Right kidney (tissue), 1 donor: ENCODE results near the gene PRDM13.
"Not testable (repeated sequence)": the region's sequence is repeated elsewhere in the genome, so short reads cannot be mapped to it uniquely, and the experiment has no call there.

Experiments used
- DNase-seq: peaks from one replicate; pipeline ENCODE4 v3.0.0-alpha.2; 2016

PRDM13 gene

DNA sequence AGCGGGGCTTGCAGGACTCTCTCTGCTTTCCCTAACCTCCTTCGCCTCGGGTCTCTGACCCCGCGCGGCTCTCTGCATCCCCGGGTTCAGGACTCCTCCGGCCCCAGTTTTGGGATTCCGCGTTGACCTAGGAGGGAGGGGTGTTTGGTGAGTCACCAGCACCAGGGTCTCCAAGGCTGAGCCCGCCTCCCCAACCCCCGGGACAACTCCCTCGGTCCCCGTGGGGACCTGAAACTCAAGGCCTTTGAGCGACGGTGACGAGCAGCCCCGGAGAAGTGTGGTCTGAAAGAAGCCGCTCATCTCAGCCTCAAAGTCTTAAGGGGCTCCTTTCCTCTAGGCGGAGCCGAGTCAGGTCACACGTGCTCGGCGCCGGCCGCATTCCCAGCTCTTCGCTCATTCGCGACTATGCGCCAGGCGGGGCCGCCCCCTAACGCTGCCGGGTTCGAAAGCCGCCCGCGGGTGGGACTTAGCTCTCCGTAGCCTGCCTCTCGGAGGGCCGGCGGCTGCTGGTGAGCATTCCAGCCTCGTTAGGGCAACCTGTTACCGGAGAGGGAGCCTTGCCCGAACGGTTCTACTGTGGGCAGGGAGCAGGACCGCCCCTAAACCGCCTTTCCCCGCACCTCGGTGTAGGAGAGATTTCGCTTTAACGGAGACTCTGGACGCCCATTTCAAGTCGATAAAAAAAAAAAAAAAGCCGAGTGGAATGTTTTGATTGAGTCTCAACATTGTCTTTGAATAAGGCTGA, 3.0 kb upstream of the PRDM13 start:
- peak; percentile 73 for DNase-seq

DNA sequence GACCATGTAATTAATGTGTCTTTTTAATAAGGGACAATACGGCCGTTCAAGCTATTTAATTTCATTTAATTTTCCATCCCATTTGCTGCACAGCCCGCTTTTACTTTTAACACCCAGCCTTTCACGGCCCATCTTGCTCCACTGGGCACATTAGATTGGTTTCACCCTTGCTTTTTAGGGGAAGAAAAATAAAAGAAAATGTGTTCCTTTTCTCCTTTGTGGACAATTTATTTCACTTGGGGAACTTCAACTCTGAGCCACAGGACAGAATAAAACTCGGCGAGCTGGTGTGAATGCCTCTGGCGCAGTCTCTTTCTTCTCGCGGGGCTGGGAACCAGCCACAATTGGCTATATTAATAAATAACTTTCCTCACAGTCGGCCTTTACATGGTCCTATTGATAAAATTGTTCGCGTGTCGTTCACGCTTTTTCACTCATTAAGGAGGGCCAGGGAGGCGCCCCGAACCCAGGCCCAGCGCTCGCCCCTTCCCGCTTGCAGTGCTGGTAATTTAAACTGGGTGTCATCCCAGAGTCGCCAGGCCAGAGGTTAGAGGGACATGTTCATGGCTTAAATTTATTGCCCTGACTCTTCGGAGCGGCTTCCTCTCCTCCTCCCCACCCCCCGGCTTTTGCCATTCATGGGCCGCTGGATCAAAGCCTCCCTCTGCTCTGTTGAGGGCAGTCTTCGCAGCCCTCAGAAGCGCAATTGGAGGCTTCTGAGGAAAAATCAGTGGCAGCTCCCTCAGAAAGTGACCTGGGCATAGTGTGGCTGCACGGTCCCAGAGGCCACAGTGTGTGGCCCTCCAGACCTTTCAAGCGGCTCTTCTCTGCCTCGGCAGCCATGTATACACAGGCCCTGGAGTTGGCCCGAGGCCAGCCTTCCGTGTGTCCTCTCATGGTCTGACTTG, 2.2 kb upstream of the PRDM13 start:
- DNase-seq = no peak

DNA sequence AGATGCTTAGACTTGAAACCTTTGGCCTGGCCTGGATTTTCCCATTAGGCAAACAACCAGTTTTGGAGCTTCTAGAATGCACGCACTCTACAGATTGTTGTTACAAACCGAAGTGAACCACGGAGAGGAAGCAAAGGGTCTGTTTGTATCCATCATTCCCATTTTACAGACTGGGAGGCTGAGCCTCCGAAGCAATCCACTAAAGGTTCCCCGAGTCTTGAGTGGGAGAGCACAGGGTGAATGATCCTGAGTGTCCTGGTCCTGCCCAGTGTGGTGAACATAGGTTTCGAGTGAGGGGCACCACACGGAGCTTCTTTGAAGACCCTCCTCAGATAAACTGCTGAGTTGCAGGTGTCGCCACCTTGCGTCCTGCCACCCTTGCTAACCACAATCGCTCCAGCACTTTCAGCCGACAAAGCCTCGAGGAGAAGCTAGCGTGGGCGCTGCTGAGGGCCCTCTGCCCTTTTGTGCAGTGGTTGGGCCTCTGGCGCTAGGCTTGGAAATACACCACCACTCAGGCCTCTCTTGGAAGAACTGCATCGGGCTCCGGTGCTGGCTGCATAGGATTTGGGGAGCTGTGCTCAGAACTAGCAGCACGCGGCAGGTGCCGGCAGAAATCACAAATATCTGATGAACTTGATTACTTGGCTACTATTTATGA, 1.4 kb upstream of the PRDM13 start:
- DNase-seq = no peak

DNA sequence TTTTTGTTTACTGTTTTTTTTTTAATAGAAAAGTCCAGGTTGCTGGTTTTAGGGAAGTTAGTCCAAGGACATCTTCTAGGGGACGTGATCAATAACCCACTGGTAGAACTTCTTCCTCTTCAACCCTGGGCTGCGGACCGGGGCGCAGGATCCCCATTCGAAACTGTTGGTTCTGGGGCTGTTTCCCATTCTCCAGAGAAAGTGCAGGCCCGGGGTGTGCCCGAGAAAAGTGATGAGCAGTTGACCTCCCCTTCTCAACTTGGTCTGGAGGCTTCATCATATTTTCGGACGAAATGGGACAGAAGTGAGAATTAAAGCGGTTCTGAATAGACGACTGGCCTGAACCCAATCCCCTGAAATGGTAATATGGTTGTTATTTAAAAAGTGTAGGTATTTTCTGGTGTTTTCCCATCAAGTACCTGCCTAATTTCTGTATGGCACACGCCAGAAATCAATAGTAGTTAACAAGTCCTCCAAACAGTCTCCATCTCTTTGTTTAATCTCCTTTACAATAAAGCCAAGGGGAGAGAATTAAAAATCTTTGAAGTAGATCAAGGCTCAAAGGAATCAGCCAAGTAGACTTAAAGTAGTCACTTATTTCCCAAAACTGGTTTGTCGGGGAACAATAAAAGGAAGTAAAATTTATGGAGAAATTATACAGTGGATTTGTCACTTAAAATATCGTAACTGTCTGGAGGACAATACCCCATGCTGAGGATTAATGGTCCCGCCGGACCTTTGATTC, 550 bp upstream of the PRDM13 start:
- no peak for DNase-seq

DNA sequence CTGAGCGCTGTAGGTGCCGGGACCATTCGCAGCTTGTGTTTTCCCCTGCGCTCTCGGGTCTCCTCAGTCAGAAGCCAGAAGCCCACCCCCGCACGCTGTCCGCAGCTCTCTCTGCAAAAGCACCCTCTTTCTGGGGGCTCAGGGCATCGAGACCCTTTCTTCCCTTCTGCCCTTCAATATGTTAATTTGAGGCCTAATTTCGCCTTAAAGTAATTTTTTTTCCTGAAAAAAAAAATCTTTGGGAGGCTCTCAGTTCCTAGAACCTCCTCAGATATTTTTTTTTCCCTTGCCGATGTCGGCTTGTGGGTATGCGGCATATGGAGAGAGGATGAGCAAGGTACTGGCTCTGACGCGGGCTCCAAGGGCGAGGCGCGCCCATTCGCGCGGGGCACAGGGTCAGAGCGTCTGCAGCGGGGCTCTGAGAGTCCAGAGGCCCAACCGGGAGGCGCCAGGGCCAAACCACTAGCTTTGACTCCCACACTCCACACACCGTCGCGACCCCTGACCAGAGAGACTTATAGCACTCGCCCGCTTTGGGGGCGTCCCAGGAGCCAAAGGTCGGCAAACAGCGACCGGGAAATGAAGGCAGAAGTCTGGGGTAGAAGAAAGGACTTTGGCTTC, 893 bp downstream of the PRDM13 start:
- DNase-seq = no peak

DNA sequence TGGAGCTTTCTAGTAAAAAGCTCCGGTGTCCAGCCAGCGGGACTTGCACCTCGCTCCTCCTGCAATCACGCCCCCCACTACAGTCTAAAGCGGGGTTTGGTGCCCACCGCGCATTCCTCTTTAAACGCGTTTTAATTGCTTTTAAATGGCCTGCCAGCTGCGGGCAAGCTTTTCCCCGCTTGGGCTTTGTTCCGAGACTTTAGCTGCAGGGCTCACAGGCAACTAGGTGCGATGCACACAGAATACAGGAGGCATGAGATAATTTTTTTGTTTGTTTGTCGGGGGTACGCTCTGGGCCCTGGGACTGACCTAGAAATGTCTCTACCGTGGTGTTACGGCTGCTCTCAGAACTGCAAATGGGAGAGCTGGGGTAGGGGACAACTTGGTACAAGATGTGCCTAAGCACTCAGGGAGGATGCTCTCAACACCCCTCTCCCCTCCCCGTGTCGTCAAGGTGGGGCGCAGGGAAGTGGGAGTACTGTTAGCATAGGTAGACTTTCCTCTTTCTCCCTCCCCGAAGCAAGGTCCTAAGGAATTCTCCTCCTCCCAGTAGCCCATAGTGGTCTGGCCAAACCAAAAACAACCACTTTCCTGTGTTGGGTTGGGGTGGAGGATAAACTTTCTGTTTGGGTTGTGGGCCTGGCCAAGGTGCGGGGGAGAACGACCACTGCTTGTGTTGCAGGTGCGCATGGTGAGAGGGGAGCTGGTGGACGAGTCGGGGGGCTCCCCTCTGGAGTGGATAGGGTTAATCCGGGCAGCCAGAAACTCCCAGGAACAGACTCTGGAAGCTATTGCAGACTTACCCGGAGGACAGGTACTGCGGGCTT, 1.6 kb downstream of the PRDM13 start:
- no peak for DNase-seq

DNA sequence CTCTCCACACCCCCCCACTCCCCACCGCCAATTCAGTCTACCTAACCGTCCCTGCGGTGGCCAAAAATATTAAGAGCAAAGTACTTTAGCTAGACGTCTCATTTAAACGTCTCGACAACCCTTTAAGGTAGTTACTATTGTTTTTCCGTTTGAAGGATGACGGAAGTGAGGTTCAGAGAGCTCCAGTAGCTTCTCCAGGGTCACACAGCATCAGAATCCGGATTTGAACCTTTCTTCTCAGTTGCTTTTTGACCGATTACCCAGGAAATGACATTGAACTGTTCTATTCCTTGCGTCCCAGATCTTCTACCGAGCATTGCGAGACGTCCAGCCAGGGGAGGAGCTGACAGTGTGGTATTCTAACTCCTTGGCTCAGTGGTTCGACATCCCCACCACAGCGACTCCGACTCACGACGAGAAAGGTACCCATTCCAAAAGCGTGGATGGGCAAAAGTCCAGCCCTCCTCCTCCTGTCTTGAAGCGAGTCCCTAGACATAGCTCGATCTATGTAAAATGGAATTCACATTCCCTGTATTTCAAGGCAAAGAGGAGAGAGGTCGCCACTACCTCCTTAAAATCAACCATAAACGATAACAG, 2.4 kb downstream of the PRDM13 start:
- no peak for DNase-seq

DNA sequence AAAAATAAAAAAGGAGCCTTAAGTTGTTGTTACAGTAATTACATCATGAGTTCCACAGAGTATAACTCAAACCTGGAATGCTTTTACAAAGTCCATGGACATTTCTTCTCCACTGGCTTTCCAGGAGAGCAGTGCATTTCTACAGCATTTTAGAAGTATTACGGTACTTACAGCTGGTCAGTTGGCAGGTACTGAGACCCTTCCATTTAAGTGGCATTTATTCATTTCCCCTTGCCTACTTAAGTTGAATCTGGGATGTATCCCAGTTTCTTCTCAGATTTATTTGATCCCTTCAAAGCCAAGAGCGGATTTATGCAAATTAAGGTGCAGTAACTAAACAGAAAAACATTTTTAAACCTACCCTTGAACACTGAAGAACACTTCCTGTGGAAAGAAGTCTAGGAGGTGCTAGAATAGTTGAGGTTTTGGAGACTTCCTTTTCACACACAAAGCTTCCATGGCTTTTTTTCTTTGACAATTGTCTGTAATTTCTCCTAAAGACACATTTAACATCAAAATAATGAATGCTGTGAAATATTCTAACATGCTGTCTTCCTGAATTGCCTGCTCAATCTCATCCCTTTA, 3.4 kb downstream of the PRDM13 start:
- no peak for DNase-seq

DNA sequence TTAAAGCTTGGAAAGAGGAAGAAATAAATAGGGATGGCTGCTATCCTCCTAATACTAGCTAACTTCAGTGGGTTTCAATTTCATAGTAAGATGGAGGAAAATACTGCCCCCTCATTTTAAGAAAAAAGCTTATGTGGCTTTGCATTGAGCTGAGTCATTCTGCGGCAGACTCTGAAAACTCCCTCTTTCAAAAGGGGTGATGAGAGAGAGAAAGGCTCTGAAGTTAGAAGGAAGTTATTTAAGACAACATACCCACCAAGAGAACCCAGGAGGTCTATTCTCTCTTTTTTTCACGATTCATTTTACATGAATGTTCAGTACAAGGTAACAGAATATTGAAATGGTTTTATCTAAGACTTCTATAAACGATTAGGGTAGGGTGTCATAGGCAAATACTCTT, 4.5 kb downstream of the PRDM13 start:
- DNase-seq = no peak

DNA sequence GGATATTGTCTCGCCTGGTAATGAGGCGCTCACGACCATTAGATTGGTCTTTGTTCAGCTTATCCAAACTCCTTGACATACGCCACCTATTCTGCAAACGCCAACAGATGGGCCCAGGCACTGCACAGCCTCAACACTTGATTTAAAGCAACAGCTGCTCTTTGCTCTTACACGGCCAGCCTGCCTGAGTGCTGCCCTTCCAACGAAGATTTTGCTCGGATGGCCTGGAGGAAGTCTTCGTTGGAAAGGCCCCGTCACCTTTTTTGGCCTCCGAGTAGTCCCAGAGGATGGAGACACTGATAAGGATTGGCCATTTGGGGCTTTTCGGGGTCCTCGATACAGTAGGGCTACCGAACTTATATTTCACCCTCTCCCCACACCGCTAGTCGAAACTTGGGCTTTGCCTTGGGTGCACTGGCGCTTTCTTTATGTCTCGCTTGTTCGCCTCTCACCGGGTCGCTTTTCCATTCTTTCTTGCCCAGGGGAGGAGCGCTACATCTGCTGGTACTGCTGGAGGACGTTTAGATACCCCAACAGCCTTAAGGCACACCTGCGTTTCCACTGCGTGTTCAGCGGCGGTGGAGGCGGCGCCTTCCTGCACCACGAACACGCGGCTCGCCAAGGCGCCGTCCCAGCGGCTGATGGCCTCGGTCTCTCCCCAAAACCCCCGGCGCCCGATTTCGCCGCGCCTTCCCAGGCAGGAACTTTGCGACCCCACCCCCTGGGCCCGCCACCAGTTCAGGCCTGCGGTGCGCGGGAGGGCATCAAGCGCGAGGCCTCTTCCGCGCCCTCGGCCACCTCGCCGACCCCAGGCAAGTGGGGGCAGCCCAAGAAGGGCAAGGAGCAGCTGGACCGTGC, 6.1 kb downstream of the PRDM13 start:
- DNase-seq = no peak

DNA sequence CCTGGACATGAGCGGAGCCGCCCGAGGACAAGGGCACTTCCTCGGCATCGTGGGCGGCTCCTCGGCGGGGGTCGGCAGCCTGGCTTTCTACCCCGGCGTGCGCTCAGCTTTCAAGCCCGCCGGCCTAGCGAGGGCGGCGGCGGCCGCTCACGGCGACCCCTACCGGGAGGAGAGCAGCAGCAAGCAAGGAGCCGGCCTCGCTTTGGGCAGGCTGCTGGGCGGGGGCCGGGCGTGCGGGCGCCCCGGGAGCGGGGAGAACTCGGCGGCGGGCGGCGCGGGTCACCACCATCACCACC, 6.7 kb downstream of the PRDM13 start:
- peak; percentile 60 for DNase-seq

DNA sequence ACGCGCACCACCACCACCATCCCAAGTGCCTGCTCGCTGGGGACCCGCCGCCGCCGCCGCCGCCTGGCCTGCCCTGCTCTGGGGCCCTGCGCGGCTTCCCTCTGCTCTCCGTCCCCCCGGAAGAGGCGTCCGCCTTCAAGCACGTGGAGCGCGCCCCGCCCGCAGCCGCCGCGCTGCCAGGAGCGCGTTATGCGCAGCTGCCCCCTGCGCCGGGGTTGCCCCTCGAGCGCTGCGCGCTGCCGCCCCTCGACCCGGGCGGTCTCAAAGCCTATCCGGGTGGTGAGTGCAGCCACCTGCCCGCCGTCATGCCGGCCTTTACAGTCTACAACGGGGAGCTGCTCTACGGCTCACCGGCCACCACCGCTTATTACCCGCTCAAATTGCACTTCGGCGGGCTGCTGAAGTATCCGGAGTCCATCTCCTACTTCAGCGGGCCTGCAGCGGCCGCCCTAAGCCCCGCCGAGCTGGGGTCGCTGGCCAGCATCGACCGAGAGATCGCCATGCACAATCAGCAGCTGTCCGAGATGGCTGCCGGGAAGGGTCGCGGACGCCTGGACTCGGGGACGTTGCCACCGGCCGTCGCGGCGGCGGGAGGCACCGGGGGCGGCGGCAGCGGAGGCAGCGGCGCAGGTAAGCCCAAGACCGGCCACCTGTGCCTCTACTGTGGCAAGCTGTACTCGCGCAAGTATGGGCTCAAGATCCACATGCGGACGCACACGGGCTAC, 7.2 kb downstream of the PRDM13 start:
- peak; percentile 81 for DNase-seq

DNA sequence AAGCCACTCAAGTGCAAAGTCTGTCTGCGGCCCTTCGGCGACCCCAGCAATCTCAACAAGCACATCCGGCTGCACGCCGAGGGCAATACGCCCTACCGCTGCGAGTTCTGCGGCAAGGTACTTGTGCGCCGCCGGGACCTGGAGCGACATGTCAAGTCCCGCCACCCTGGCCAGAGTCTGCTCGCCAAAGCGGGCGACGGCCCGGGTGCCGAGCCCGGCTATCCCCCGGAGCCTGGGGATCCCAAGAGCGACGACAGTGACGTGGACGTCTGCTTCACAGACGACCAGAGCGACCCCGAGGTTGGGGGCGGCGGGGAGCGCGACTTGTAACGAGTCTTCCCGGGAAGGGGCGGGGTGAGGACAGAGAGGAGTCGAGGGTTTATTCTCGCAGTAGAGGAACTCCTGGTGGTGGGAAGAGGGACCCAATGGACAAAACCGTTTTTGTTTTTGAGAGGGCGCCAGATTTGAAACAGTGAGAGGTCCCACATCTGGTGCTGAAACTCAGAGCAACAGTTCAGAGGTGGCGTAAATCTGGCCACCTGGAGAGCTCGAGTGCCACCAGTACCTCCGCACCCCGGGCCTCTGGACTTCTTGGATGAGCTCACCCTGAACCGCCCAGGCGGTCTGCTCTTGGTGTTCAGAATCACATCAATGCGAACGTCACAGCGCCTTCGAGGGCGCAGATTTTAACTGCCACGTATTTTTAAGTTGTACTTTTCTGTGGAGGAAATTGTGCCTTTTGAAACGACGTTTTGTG, 8.0 kb downstream of the PRDM13 start:
- DNase-seq = no peak

DNA sequence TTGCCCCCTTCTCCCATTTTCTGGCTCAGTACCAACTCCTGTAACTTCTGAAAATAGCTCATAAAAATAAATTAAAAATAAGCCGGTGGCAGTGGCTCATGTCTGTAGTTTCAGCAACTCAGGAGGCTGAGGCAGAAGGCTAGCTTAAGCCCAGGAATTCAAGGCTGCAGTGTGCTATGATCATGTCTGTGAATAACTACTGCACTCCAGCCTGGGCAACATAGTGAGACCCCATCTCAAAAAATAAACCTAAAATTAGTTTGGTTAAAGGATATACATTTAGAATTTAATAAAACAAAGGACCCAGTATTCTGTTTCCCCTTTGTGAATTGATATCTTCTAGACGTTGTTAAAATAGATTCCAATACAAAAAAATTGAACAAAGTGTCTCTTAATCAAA, 10.5 kb downstream of the PRDM13 start:
- DNase-seq = no peak

DNA sequence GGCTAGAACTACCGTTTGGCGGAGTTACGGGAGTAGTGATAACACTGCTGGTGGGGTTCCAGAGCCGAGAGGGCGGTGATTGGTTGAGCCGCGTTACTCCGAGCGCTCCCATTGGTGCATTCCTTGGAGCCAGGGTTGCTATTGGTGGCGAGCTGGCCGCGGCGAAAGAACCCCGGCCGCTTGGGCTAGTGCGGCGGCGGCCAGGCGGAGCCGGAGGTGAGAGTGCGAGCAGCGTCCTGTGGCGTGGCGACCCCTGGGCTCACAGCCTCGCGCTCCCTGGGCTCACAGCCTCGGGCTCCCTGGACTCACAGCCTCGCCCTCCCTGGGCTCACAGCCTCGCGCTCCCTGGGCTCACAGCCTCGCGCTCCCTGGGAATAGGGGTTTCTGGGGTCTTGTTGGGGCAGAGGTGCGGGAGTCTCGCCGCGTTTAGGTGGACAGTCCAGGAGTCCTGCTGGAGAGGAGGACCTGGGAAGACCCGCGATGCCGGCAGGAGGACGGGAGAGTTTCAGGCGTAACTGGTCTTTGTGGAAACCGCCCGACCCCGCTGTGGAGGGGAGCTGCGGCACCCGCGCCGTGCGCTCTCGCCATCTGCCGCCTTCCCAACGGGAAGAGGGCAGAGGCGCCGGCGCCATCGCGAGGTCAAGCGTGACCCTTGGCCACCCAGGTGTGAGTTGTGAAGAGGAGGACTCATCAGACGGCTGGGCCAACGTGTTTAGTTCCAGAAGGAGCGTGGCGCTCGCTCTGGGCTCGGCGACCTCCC, 12.2 kb downstream of the PRDM13 start:
- peak; percentile 25 for DNase-seq

DNA sequence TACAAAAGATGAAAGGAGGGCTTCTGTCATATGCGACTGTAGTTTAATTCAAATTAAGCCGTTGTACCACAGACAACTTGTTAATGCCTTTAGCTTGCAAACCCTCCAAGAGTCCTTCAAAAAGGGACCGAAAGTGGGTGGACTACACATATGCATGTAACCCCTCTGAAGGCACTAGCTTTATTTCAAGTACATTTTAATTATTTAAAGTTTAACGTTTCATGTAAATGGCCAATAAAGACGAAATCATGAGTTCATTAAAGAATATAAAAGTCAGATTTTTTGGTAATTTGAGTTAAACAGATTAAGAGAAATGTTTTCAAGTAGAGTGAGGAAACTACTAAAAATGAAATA, 12.8 kb downstream of the PRDM13 start:
- no peak for DNase-seq

DNA sequence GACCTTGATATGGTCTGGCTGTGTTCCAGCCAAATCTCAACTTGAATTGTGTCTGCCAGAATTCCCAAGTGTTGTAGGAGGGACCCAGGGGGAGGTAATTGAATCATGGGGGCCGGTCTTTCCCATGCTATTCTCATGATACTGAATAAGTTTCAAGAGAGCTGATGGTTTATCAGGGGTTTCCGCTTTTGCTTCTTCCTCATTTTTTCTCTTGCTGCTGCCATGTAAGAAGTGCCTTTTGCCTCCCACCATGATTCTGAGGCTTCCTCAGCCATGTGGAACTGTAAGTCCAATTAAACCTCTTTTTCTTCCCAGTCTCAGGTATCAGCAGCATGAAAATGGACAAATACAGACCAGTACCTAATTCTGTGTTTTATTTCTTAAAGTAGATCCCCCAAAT, 15.4 kb downstream of the PRDM13 start:
- DNase-seq = not testable (repeated sequence)
